HG03432 (cell line): ENCODE measurements around the gene TMEM86B.
"Not testable (repeated sequence)": the region's sequence is repeated elsewhere in the genome, so short reads cannot be mapped to it uniquely, and the experiment has no call there.

Source experiments
- ATAC-seq: cut with Tn5 transposase; IDR thresholded peaks from one replicate; pipeline ENCODE4 v1.9.1; 2021; ENCODE audit warnings: mild to moderate bottlenecking, moderate library complexity; ENCODE audit not compliant: unreplicated experiment

The TMEM86B gene

GRCh38 chr19:55224038-55224665 lies 4.4 kb downstream of the TMEM86B start:
- ATAC-seq, result no peak

GRCh38 chr19:55223291-55224037 lies 5.1 kb downstream of the TMEM86B start:
- ATAC-seq, result no peak

- ATAC-seq, result no peak
These were observed 8.0 kb downstream of the TMEM86B start for GRCh38 chr19:55220525-55220924.

- ATAC-seq, result no peak
These were observed 11.9 kb downstream of the TMEM86B start for GRCh38 chr19:55216461-55217198.

- no peak for ATAC-seq
These were observed 15.0 kb downstream of the TMEM86B start for GRCh38 chr19:55213547-55213946.

- no peak for ATAC-seq
These were observed 16.1 kb downstream of the TMEM86B start for GRCh38 chr19:55212447-55212846.

GRCh38 chr19:55209693-55210472 lies 18.7 kb downstream of the TMEM86B start:
- no peak for ATAC-seq

GRCh38 chr19:55208880-55209692 lies 19.5 kb downstream of the TMEM86B start, which contains the start of gene PTPRH:
Gene PTPRH, minus strand, starts transcription at chr19:55209501. Its CDS starts 68 bp downstream, at chr19:55209433.
- no peak for ATAC-seq

GRCh38 chr19:55206664-55207500 lies 21.7 kb downstream of the TMEM86B start:
- ATAC-seq, result no peak

- not testable (repeated sequence) for ATAC-seq
These were observed 26.4 kb downstream of the TMEM86B start for GRCh38 chr19:55202199-55202598.

GRCh38 chr19:55199620-55200204 lies 28.9 kb downstream of the TMEM86B start:
- ATAC-seq, result no peak

- no peak for ATAC-seq
These were observed 29.9 kb downstream of the TMEM86B start for GRCh38 chr19:55198651-55199050.

GRCh38 chr19:55197528-55197927 lies 31.0 kb downstream of the TMEM86B start:
- ATAC-seq, result no peak

- ATAC-seq, result no peak
These were observed 31.8 kb downstream of the TMEM86B start for GRCh38 chr19:55196803-55197202.

GRCh38 chr19:55193481-55193880 lies 35.1 kb downstream of the TMEM86B start:
- no peak for ATAC-seq

- no peak for ATAC-seq
These were observed 39.1 kb downstream of the TMEM86B start for GRCh38 chr19:55189403-55189835.

GRCh38 chr19:55188625-55189024 lies 39.9 kb downstream of the TMEM86B start:
- ATAC-seq, result no peak

GRCh38 chr19:55186080-55186479 lies 42.5 kb downstream of the TMEM86B start:
- no peak for ATAC-seq

- no peak for ATAC-seq
These were observed 46.8 kb downstream of the TMEM86B start for GRCh38 chr19:55181740-55182139.
